Measurements from ENCODE around the gene COX18. TPM values are rescaled to one million over a fixed set of nuclear protein-coding genes. Genes with fewer than 3 reads are reported as not detected.

Gene COX18
- total and polyA plus RNA-seq, 2 experiments from 2014 or later = 9.7 to 55.0 TPM

- peaks cover 29% of the 10 kb centered on the region for H3K36me3 ChIP-seq
- H3K9me3 ChIP-seq (ENCODE audit: low read depth) = no peaks in the 10 kb centered on the region
- peak in 1 of 2 donors; percentile 12 for DNase-seq (ENCODE audit: low read depth in 1 of 2, low spot score in 1 of 2)
- no peak for TF ChIP-seq CTCF (IDR thresholded peaks at IDR 0.05; ENCODE audit: low read depth, low read length)
- no peaks in the 10 kb centered on the region for H3K27me3 ChIP-seq
- no peak overlapping the region for H3K4me3 ChIP-seq
- no peaks in the 10 kb centered on the region for H3K4me1 ChIP-seq (ENCODE audit: low read depth)
- H3K27ac ChIP-seq = no peak overlapping the region
Observed at GRCh38 chr4:73053974-73054480, 15.5 kb downstream of the COX18 start.

- TF ChIP-seq CTCF (IDR thresholded peaks at IDR 0.05; ENCODE audit: low read depth, low read length) = no peak
- H3K27ac ChIP-seq = no peak overlapping the region
- H3K4me3 ChIP-seq = no peak overlapping the region
- H3K9me3 ChIP-seq (ENCODE audit: low read depth) = no peaks in the 10 kb centered on the region
- H3K4me1 ChIP-seq (ENCODE audit: low read depth) = no peaks in the 10 kb centered on the region
- peaks cover 22% of the 10 kb centered on the region for H3K36me3 ChIP-seq
- peak in 1 of 2 donors; percentile 10 for DNase-seq (ENCODE audit: low read depth in 1 of 2, low spot score in 1 of 2)
- H3K27me3 ChIP-seq = no peaks in the 10 kb centered on the region
Observed at GRCh38 chr4:73053076-73053475, 16.4 kb downstream of the COX18 start.

- H3K4me3 ChIP-seq = no peak overlapping the region
Observed at GRCh38 chr4:73051625-73052024, 17.9 kb downstream of the COX18 start.

GRCh38 chr4:73045879-73046278, 23.6 kb downstream of the COX18 start:
- no peak for TF ChIP-seq CTCF (IDR thresholded peaks at IDR 0.05; ENCODE audit: low read depth, low read length)
- Histone ChIP-seq H3K36me3 (no peaks in the 10 kb centered on the region), H3K4me3 (no peak overlapping the region), H3K27me3 (no peaks in the 10 kb centered on the region), H3K4me1 (ENCODE audit: low read depth) (no peaks in the 10 kb centered on the region), H3K9me3 (ENCODE audit: low read depth) (no peaks in the 10 kb centered on the region), H3K27ac (no peak overlapping the region)
- DNase-seq (ENCODE audit: low read depth in 1 of 2, low spot score in 1 of 2) = no peak

More at GRCh38 chr4:73051625-73052024, 17.9 kb downstream of the COX18 start:
- Histone ChIP-seq H3K36me3 (peaks cover 9% of the 10 kb centered on the region), H3K9me3 (ENCODE audit: low read depth) (no peaks in the 10 kb centered on the region), H3K27me3 (no peaks in the 10 kb centered on the region), H3K27ac (no peak overlapping the region), H3K4me1 (ENCODE audit: low read depth) (no peaks in the 10 kb centered on the region)
- DNase-seq (ENCODE audit: low read depth in 1 of 2, low spot score in 1 of 2) = no peak
- no peak for TF ChIP-seq CTCF (IDR thresholded peaks at IDR 0.05; ENCODE audit: low read depth, low read length)

- Histone ChIP-seq H3K27me3 (no peaks in the 10 kb centered on the region), H3K4me3 (no peak overlapping the region), H3K9me3 (ENCODE audit: low read depth) (no peaks in the 10 kb centered on the region), H3K27ac (no peak overlapping the region), H3K36me3 (no peaks in the 10 kb centered on the region), H3K4me1 (ENCODE audit: low read depth) (no peaks in the 10 kb centered on the region)
- TF ChIP-seq CTCF (IDR thresholded peaks at IDR 0.05; ENCODE audit: low read depth, low read length) = no peak
- DNase-seq (ENCODE audit: low read depth in 1 of 2, low spot score in 1 of 2) = no peak
Observed at GRCh38 chr4:73037057-73037456, 32.5 kb downstream of the COX18 start.
